Small intestine (tissue), 7 donors: ENCODE measurements around the gene RMND5B. TPM values are rescaled to one million over a fixed set of nuclear protein-coding genes. Genes with fewer than 3 reads are reported as not detected.
"Not testable (repeated sequence)": the region's sequence is repeated elsewhere in the genome, so short reads cannot be mapped to it uniquely, and the experiment has no call there.

ENCODE experiments used
- DNase-seq, 2 donors: peaks; one replicate each; pipeline versions ENCODE4 v3.0.0 to v3.0.0-alpha.2; 2013
- FAIRE-seq: peaks from 2 replicates; lab custom pipeline; 2012; peaks lifted over from hg19 to GRCh38; lab: Jason Lieb, UNC
- H3K27ac ChIP-seq, 3 donors: one replicate each; pipeline ENCODE4 v1.5.1; 2013; ENCODE audit warnings: low read length in 2 of 3, mild to moderate bottlenecking in 2 of 3, control low read depth in 1 of 3, inconsistent platforms in 1 of 3, low read depth in 1 of 3, moderate library complexity in 1 of 3
- H3K27me3 ChIP-seq, 3 donors: one replicate each; pipeline ENCODE4 v1.6.1; 2013; ENCODE audit warnings: low read length in 3 of 3, inconsistent platforms in 1 of 3; ENCODE audit not compliant: control insufficient read depth in 3 of 3, insufficient read depth in 3 of 3
- H3K36me3 ChIP-seq, 3 donors: one replicate each; pipeline ENCODE4 v1.6.1; 2013; ENCODE audit warnings: low read length in 3 of 3, inconsistent platforms in 1 of 3, low read depth in 1 of 3, mild to moderate bottlenecking in 1 of 3, moderate library complexity in 1 of 3; ENCODE audit not compliant: control insufficient read depth in 3 of 3, insufficient read depth in 2 of 3
- H3K4me1 ChIP-seq, 3 donors: one replicate each; pipeline ENCODE4 v1.6.1; 2013; ENCODE audit warnings: low read length in 2 of 3, inconsistent platforms in 1 of 3, low read depth in 1 of 3, mild to moderate bottlenecking in 1 of 3, moderate library complexity in 1 of 3; ENCODE audit not compliant: control insufficient read depth in 3 of 3, insufficient read depth in 2 of 3
- H3K4me3 ChIP-seq, 3 donors: one replicate each; pipeline ENCODE4 v1.5.1; 2013; ENCODE audit warnings: low read length in 3 of 3, control low read depth in 1 of 3, inconsistent platforms in 1 of 3, low read depth in 1 of 3, mild to moderate bottlenecking in 1 of 3, moderate library complexity in 1 of 3
- H3K9me3 ChIP-seq, 2 donors: one replicate each; pipeline ENCODE4 v1.6.1; 2013; ENCODE audit warnings: low read depth in 1 of 2, low read length in 1 of 2; ENCODE audit not compliant: control insufficient read depth in 2 of 2, insufficient read depth in 1 of 2
- WGBS, 3 donors: extraction: QIAGEN DNeasy Blood & Tissue Kit; methylation state at CpG; one replicate each; pipeline ENCODE4 v1.1.7; 2013; 5-methylcytosine and 5-hydroxymethylcytosine counted together
- polyA plus RNA-seq, 4 donors: library from polyadenylated mRNA; stranded (reverse) in 3 of 4; unstranded in 1 of 4; fragments of 200-250 nt in 3 of 4; fragments of 120-200 nt in 1 of 4; gene quantifications; one replicate each; pipeline versions ENCODE4 v1.2.1 to v1.2.3, GENCODE V29; 2013
- donor health status: healthy with polysubstance abuse.
- donor health status: control.
- donor health status: control.
- donor health status: Bipolar disorder and iron deficiency.
- donor health status: healthy.

The RMND5B gene
- polyA plus RNA-seq, 4 donors: 27.1 to 34.9 (median 28.7) TPM

- 2 to 8% (median 7%) methylated on average over 11 of the region's 11 CpGs for WGBS, 3 donors
- not testable (repeated sequence) for H3K4me1 ChIP-seq, H3K27me3 ChIP-seq, H3K36me3 ChIP-seq, DNase-seq, FAIRE-seq, H3K9me3 ChIP-seq
- Histone ChIP-seq H3K4me3 (peak overlapping the region; percentile 63 to 80 (median 76)), H3K27ac (peak overlapping the region; percentile 81 to 92 (median 89))
These were observed 609 bp upstream of the RMND5B start for GRCh38 chr5:178130234-178130575.

- H3K36me3 ChIP-seq: peaks cover 0 to 13% (median 0%) of the 10 kb centered on the region in 3 donors
- peak overlapping the region; percentile 66 to 89 (median 80) for H3K27ac ChIP-seq
- peak in 1 of 2 donors; percentile 42 for DNase-seq
- FAIRE-seq: no peak
- peaks cover 0 to 5% (median 4%) of the 10 kb centered on the region in 3 donors for H3K4me1 ChIP-seq
- no peaks in the 10 kb centered on the region for H3K27me3 ChIP-seq
- 12 to 25% (median 14%) methylated on average over 10 of the region's 10 CpGs for WGBS, 3 donors
- H3K9me3 ChIP-seq: no peaks in the 10 kb centered on the region
- H3K4me3 ChIP-seq: peak overlapping the region; percentile 73 to 90 (median 76)
These were observed 707 bp downstream of the RMND5B start for GRCh38 chr5:178131446-178131996.

DNA sequence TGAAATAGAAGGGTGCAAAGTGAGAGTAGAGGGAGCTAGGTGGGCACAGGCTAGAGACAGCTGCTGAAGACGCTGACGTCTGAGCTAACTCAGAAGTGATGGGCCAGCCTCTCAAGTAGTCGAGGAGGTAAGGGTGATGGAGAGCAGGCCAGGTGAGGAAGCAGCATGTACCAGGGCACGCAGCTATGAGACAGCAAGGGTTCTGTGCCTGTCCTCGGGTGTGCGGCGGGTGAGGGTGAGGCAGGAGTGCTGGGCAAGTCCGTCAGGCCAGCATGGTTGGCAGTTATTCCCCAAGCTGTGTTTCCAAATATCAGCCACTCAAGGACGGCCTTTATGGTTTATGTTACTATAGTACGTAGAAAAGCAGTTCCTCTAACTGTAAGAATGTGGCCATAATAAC lies 6.2 kb downstream of the RMND5B start:
- WGBS, 3 donors: 85 to 90% (median 89%) methylated on average over 10 of the region's 10 CpGs
- Histone ChIP-seq H3K27ac (no peak overlapping the region), H3K9me3 (no peaks in the 10 kb centered on the region), H3K27me3 (no peaks in the 10 kb centered on the region), H3K4me3 (no peak overlapping the region), H3K4me1 (no peaks in the 10 kb centered on the region), H3K36me3 (peaks cover 0 to 41% (median 4%) of the 10 kb centered on the region in 3 donors)
- FAIRE-seq: no peak
- DNase-seq: no peak

DNA sequence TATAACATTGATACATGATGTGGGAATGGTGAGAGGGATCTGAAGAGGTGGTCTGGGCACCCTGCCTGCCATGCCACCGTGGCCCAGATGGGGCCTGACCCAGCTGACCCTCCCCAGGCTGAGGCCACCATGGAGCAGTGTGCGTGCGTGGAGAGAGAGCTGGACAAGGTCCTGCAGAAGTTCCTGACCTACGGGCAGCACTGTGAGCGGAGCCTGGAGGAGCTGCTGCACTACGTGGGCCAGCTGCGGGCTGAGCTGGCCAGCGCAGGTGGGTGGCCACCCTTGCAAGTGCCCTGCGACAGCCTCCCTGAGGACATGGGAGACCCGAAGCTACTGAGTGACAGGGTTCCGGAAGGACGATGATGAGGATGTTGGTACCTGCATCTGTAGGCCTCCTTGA lies 7.2 kb downstream of the RMND5B start:
- H3K4me3 ChIP-seq: no peak overlapping the region
- H3K9me3 ChIP-seq: no peaks in the 10 kb centered on the region
- 91 to 94% (median 93%) methylated on average over 12 of the region's 12 CpGs for WGBS, 3 donors
- DNase-seq (no peak), FAIRE-seq (no peak)
- peaks cover 3 to 49% (median 4%) of the 10 kb centered on the region in 3 donors for H3K36me3 ChIP-seq
- no peak overlapping the region for H3K27ac ChIP-seq
- H3K4me1 ChIP-seq: no peaks in the 10 kb centered on the region
- no peaks in the 10 kb centered on the region for H3K27me3 ChIP-seq

- Histone ChIP-seq H3K36me3 (peaks cover 6 to 67% (median 11%) of the 10 kb centered on the region in 3 donors), H3K4me3 (no peak overlapping the region), H3K4me1 (no peaks in the 10 kb centered on the region), H3K27ac (no peak overlapping the region), H3K27me3 (no peaks in the 10 kb centered on the region), H3K9me3 (no peaks in the 10 kb centered on the region)
- DNase-seq: no peak
- WGBS, 3 donors: 93 to 98% (median 96%) methylated on average over 4 of the region's 4 CpGs
- FAIRE-seq: no peak
These were observed 10.7 kb downstream of the RMND5B start for GRCh38 chr5:178141550-178141949.

GRCh38 chr5:178142642-178143041 lies 11.8 kb downstream of the RMND5B start:
- no peaks in the 10 kb centered on the region for H3K4me1 ChIP-seq
- DNase-seq (no peak), FAIRE-seq (no peak)
- no peaks in the 10 kb centered on the region for H3K27me3 ChIP-seq
- H3K27ac ChIP-seq: no peak overlapping the region
- peaks cover 8 to 72% (median 12%) of the 10 kb centered on the region in 3 donors for H3K36me3 ChIP-seq
- H3K4me3 ChIP-seq: no peak overlapping the region
- 91 to 95% (median 93%) methylated on average over 20 of the region's 20 CpGs for WGBS, 3 donors
- H3K9me3 ChIP-seq: no peaks in the 10 kb centered on the region

GRCh38 chr5:178143246-178143645 lies 12.4 kb downstream of the RMND5B start:
- Histone ChIP-seq H3K4me3 (no peak overlapping the region), H3K27ac (no peak overlapping the region), H3K4me1 (no peaks in the 10 kb centered on the region), H3K9me3 (no peaks in the 10 kb centered on the region), H3K36me3 (peaks cover 11 to 72% (median 16%) of the 10 kb centered on the region in 3 donors), H3K27me3 (no peaks in the 10 kb centered on the region)
- DNase-seq: no peak
- WGBS, 3 donors: 77 to 96% (median 85%) methylated on average over 6 of the region's 6 CpGs
- no peak for FAIRE-seq

GRCh38 chr5:178143901-178144300 lies 13.1 kb downstream of the RMND5B start:
- Histone ChIP-seq H3K36me3 (peaks cover 17 to 76% (median 22%) of the 10 kb centered on the region in 3 donors), H3K9me3 (no peaks in the 10 kb centered on the region), H3K27ac (no peak overlapping the region), H3K4me3 (no peak overlapping the region), H3K4me1 (no peaks in the 10 kb centered on the region), H3K27me3 (no peaks in the 10 kb centered on the region)
- WGBS, 3 donors: 66 to 78% (median 76%) methylated on average over 10 of the region's 10 CpGs
- DNase-seq (peak in 1 of 2 donors; percentile 21), FAIRE-seq (no peak)
